Lung microvascular endothelial cell (primary cell): Measurements from ENCODE around the gene HPS1. TPM values are rescaled to one million over a fixed set of nuclear protein-coding genes. Genes with fewer than 3 reads are reported as not detected.

ENCODE experiments used
- DNase-seq, 2 donors: peaks; one replicate each; pipeline versions ENCODE4 v3.0.0 to v3.0.0-alpha.2; 2010; ENCODE audit warnings: low read depth in 2 of 2
- total RNA-seq: library from RNA; depleted of rRNA; stranded (reverse); fragments of >200 nt; gene quantifications from 2 replicates; pipeline ENCODE4 v1.2.1, GENCODE V29; 2014

HPS1 gene
- total RNA-seq, 1 donor from 2014 or later: 18.1 TPM

GRCh38 chr10:98414578-98414931, 32.2 kb downstream of the HPS1 start:
- DNase-seq: no peak

- DNase-seq: no peak
Observed at GRCh38 chr10:98411768-98412167, 35.0 kb downstream of the HPS1 start.

- no peak for DNase-seq
Observed at GRCh38 chr10:98411166-98411565, 35.6 kb downstream of the HPS1 start.

DNA sequence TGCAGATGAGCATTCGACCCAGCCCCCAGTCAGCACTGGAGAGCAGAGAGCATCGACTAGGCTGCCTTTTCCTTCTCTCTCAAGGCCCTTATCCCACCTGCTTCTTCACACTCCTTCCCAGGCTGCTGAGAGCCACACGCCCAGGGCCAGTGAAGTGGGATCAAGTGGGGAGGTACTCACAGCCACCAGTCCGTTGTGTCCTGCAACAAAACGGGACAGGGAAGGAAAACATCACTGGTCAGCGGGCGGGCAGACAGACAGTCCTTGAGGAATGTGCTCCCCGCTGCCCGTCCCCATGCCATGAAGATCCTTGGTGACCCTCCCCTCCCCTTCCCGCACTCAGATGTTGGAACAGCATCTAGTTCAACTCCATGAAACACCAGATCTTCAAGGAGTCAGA, 36.0 kb downstream of the HPS1 start:
- DNase-seq: no peak

GRCh38 chr10:98410135-98410743, 36.5 kb downstream of the HPS1 start:
- no peak for DNase-seq

GRCh38 chr10:98408799-98409198, 37.9 kb downstream of the HPS1 start:
- no peak for DNase-seq

DNA sequence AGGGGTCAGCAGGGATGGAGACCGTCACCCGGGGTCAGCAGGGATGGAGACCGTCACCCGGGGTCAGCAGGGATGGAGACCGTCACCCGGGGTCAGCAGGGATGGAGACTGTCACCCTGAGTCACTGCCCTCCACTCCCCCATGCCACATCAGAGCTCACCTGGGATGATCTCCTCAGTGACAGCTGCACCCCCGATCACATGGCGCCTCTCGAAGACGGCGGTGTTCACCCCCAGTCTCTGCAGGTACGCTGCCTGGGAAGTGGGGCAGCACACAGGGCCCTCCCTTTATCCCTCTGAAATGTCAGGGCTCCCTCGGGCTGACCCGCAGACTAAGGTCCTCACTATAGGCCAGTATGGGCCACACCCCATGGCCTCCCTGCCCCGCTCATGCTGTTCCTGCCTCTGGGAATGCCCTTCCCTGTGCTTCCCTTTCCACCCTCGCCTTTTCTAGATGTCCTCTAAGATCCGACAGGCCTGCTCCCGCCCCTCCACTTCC, 38.9 kb downstream of the HPS1 start:
- DNase-seq: no peak

- no peak for DNase-seq
Observed at GRCh38 chr10:98407017-98407743, 39.6 kb downstream of the HPS1 start.

DNA sequence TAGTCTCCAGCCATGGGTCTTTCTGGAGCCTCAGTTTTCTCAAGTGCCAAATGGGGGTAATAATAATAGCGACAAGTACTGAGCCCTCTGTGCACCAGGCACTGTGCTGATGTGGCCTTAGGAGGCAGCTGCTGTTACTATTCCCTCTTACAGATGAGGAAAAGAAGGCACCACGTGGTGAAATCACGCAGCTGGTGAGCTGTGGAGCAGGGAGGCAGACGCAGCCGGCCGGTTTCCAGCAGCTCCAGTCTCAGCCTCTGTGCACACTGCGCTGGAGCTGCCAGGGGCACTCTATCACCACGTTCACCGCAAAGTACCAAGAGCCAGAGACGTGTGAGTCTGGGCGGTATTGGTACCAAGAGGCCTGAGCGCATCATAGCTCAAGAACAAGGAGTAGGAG, 41.3 kb downstream of the HPS1 start:
- no peak for DNase-seq

GRCh38 chr10:98404571-98405359, 42.0 kb downstream of the HPS1 start:
- peak in 1 of 2 donors; percentile 22 for DNase-seq

DNA sequence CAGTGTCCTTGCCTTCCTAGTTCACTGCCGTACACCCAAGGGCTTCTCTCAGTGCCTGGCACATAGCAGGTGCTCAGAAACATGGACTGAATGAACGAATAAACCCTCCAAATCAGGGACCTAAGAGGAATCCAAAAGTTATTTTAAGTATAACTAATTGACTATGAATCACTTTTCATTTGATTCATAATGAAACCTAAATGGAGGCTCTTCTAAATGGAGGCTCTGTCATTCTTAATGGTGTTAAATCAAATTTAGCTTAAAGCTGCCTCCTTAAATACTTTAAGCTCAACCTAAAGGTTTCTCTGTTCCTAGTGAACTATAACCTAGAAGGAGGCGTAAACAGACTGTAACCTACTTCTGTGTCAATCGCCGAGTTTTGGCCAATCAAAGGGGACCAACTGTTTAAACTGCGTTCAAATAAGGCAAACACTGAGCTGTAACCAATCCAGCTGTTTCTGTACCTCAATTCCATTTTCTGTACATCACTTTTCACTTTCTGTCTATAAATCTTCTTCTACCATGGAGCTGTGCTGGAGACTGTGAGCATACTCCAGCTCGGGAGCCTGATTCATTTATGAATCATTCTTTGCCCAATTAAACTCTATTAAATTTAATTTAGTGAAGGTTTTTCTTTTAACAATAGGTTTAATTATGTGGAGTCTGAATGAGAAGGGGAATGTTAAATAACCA, 42.8 kb downstream of the HPS1 start:
- DNase-seq: no peak

GRCh38 chr10:98402931-98403718, 43.6 kb downstream of the HPS1 start:
- no peak for DNase-seq

DNA sequence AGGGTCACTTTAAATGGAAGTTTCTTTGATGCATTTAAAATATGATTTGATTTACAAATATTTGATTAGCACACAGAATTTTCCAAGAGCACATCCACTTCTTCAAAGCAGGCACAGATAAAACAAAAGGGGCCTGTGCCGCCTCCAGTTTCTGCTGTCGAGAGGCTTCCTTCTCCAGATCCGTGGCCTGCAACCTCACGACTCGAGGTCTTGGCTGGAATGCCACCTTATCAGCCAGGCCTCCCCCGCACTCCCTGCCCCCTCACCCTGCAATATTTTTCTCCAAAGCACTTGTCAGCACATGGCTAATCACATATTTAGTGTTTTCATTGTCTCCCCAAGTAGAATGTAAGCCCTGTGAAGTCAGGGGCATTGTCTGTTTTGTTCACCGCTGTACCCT, 44.3 kb downstream of the HPS1 start:
- no peak for DNase-seq

GRCh38 chr10:98400482-98400881, 46.3 kb downstream of the HPS1 start:
- DNase-seq: no peak

GRCh38 chr10:98399784-98400183, 47.0 kb downstream of the HPS1 start:
- no peak for DNase-seq

GRCh38 chr10:98397089-98397600, 49.6 kb downstream of the HPS1 start:
- DNase-seq: no peak

DNA sequence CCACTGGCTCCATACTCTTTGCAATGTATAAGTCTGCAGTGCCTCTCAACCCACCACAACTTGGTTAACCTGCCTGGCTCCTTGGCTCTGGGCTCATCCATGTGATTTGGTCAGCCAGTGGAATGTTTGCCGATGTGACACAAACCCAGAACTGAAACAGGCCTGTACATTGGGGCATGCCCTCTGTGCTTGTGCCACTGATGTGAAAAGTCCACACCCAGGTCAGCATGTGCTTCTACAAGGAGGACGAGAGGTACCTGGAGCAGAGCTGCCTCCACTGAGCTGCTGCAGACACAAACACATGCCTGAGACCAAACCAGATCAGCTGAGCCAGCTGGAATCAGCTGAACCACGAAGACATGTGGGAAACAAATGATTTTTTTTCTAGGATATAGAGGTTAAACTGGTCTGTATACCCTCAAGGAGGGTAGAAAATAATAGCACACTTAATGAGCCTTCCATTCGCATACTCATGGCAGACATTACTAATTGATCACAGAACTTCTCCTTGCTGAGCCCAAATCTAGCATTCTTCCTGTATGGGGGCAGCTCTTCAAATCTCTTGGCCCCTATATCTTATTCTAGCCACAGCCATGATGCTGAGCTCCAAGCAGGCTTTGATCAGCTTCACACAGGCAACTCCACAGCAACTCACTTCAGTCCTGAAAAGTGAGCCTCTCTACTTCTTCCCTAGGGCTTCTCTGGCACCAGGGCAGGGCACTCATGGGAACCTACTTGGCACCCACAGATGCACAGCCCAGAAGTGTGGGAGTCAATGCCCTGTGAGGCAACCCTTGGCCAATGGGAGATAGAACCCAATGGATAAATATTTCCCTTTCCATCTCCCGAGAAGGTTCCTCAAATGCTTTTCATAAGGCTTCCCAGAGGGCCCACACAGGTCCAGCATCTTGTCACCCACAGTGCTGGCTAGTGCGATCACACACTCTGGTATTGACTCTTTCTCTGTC, 50.4 kb downstream of the HPS1 start:
- no peak for DNase-seq

DNA sequence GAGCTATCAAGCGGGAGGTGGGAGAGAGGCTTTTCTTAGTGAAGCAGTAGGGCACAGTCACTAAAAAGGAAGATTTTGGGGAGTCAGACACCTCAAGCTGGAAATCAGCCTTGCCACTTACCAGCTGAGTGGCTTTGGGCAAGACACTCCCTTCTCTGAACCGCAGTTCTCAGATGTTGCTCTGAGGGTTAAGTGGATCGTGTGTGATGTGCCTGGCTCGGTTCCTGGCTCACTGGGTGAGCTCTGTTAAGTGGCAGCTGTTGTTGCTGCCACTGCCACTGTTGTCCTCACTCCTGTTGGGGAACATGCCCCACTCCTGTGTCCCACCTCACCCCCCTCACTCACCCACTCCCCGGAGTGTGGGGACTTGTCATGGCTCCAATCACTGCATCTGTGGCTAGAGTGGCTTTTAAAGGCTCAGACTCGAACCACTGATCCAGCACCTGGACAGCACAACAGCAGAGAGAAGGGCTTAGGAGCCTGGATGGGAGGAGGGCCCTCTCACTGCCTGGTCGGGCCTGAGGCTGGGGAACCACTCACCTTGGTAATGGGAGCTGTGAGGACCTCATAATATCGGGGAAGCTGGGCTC, 51.8 kb downstream of the HPS1 start:
- no peak for DNase-seq

DNA sequence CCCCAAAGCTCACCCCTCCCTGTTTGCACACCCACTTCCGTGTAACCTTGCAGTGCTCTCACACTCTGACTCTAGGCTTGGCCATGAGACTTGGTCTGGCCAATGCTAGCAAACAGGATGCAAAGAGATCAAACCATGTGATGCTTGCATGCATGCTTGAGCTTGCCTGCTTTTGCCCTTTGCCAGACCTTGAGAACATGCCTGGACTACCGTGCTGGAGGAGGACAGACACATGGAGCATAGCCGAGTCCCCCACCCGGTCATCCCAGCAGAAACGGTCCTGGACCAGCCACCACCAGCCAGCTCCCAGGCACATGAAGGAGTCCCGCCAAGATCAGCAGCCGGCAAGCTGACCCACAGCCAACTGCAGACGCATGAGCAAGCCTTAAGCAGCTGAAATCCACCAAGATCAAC, 55.1 kb downstream of the HPS1 start:
- no peak for DNase-seq
